DMS53 treated with DMSO at 0.1 percent for 48 hours (cell line): ENCODE measurements around the gene NXPH4.
A peak's percentile ranks its signal among the peaks of the same experiment; 100 is the strongest.

Experiments used
- DNase-seq: peaks from one replicate; lab custom pipeline; 2025; ENCODE audit not compliant: unreplicated experiment; lab: John Stamatoyannopoulos, UW

The NXPH4 gene

GRCh38 chr12:57203201-57203600, 13.4 kb upstream of the NXPH4 start:
- DNase-seq = no peak

- DNase-seq = no peak
These were observed 12.8 kb upstream of the NXPH4 start for GRCh38 chr12:57203791-57204190.

- no peak for DNase-seq
These were observed 12.1 kb upstream of the NXPH4 start for GRCh38 chr12:57204454-57204853.

GRCh38 chr12:57205186-57205585, 11.4 kb upstream of the NXPH4 start:
- DNase-seq = no peak

- DNase-seq = no peak
These were observed 10.7 kb upstream of the NXPH4 start for GRCh38 chr12:57205931-57206330.

GRCh38 chr12:57207731-57208630, 8.6 kb upstream of the NXPH4 start:
- DNase-seq = no peak

GRCh38 chr12:57208631-57209282, 7.8 kb upstream of the NXPH4 start:
- DNase-seq = no peak

GRCh38 chr12:57209916-57210315, 6.7 kb upstream of the NXPH4 start:
- DNase-seq = no peak

GRCh38 chr12:57210461-57210860, 6.1 kb upstream of the NXPH4 start:
- no peak for DNase-seq

- no peak for DNase-seq
These were observed 5.5 kb upstream of the NXPH4 start for GRCh38 chr12:57210926-57211692.

GRCh38 chr12:57211791-57212700, 4.5 kb upstream of the NXPH4 start:
- no peak for DNase-seq

GRCh38 chr12:57212701-57213057, 3.9 kb upstream of the NXPH4 start:
- no peak for DNase-seq

GRCh38 chr12:57213058-57213715, 3.4 kb upstream of the NXPH4 start:
- peak; percentile 89 for DNase-seq

GRCh38 chr12:57213763-57214397, 2.7 kb upstream of the NXPH4 start:
- DNase-seq = peak; percentile 60

GRCh38 chr12:57214398-57214781, 2.2 kb upstream of the NXPH4 start:
- peak; percentile 82 for DNase-seq

GRCh38 chr12:57215065-57215464, 1.5 kb upstream of the NXPH4 start:
- no peak for DNase-seq

GRCh38 chr12:57215668-57216013, 953 bp upstream of the NXPH4 start:
- peak; percentile 47 for DNase-seq

GRCh38 chr12:57216921-57217879, 606 bp downstream of the NXPH4 start:
- no peak for DNase-seq
